ENCODE results near the gene UBE4B.
"Not testable (repeated sequence)": the region's sequence is repeated elsewhere in the genome, so short reads cannot be mapped to it uniquely, and the experiment has no call there.

UBE4B gene

GRCh38 chr1:10032590-10033358 lies at the start of gene UBE4B:
Gene UBE4B, plus strand, starts transcription at chr1:10032958. Its CDS starts 713 bp downstream, at chr1:10033671.
- DNase-seq (ENCODE audit: low read depth in 2 of 2), result peak; percentile 96 to 97

- DNase-seq (ENCODE audit: low read depth in 2 of 2), result no peak
Measured at GRCh38 chr1:9984253-9984652, 48.5 kb upstream of the UBE4B start.

- DNase-seq (ENCODE audit: low read depth in 2 of 2), result no peak
Measured at GRCh38 chr1:9985001-9985400, 47.8 kb upstream of the UBE4B start.

GRCh38 chr1:9989773-9990172 lies 43.0 kb upstream of the UBE4B start:
- no peak for DNase-seq (ENCODE audit: low read depth in 2 of 2)

- DNase-seq (ENCODE audit: low read depth in 2 of 2), result no peak
Measured at GRCh38 chr1:9990944-9991343, 41.8 kb upstream of the UBE4B start.

GRCh38 chr1:9992910-9993309 lies 39.8 kb upstream of the UBE4B start:
- DNase-seq (ENCODE audit: low read depth in 2 of 2), result no peak

- no peak for DNase-seq (ENCODE audit: low read depth in 2 of 2)
Measured at GRCh38 chr1:9993561-9994075, 39.1 kb upstream of the UBE4B start.

GRCh38 chr1:9996624-9997582 lies 35.9 kb upstream of the UBE4B start, which contains the start of gene RBP7:
Gene RBP7, plus strand, starts transcription at chr1:9997228. Its CDS starts 31 bp downstream, at chr1:9997259.
- no peak for DNase-seq (ENCODE audit: low read depth in 2 of 2)

GRCh38 chr1:10001016-10001665 lies 31.6 kb upstream of the UBE4B start:
- DNase-seq (ENCODE audit: low read depth in 2 of 2), result no peak

GRCh38 chr1:10005248-10005647 lies 27.5 kb upstream of the UBE4B start:
- not testable (repeated sequence) for DNase-seq (ENCODE audit: low read depth in 2 of 2)

- DNase-seq (ENCODE audit: low read depth in 2 of 2), result no peak
Measured at GRCh38 chr1:10007169-10007568, 25.6 kb upstream of the UBE4B start.

GRCh38 chr1:10014016-10014415 lies 18.7 kb upstream of the UBE4B start:
- DNase-seq (ENCODE audit: low read depth in 2 of 2), result no peak

GRCh38 chr1:10019561-10019960 lies 13.2 kb upstream of the UBE4B start:
- no peak for DNase-seq (ENCODE audit: low read depth in 2 of 2)

GRCh38 chr1:10020086-10020485 lies 12.7 kb upstream of the UBE4B start:
- DNase-seq (ENCODE audit: low read depth in 2 of 2), result no peak

GRCh38 chr1:10020678-10021077 lies 12.1 kb upstream of the UBE4B start:
- peak in 1 of 2 experiments; percentile 36 for DNase-seq (ENCODE audit: low read depth in 2 of 2)

- DNase-seq (ENCODE audit: low read depth in 2 of 2), result not testable (repeated sequence)
Measured at GRCh38 chr1:10021992-10022391, 10.8 kb upstream of the UBE4B start.

- DNase-seq (ENCODE audit: low read depth in 2 of 2), result no peak
Measured at GRCh38 chr1:10022656-10023055, 10.1 kb upstream of the UBE4B start.

GRCh38 chr1:10025354-10025753 lies 7.4 kb upstream of the UBE4B start:
- no peak for DNase-seq (ENCODE audit: low read depth in 2 of 2)

GRCh38 chr1:10027027-10027426 lies 5.7 kb upstream of the UBE4B start:
- no peak for DNase-seq (ENCODE audit: low read depth in 2 of 2)

- not testable (repeated sequence) for DNase-seq (ENCODE audit: low read depth in 2 of 2)
Measured at GRCh38 chr1:10028956-10029500, 3.7 kb upstream of the UBE4B start.

- DNase-seq (ENCODE audit: low read depth in 2 of 2), result peak; percentile 71 to 72
Measured at GRCh38 chr1:10031461-10031860, 1.3 kb upstream of the UBE4B start.
